Spleen (tissue), 11 donors: ENCODE measurements around the gene DNAJB1. TPM values are rescaled to one million over a fixed set of nuclear protein-coding genes. Genes with fewer than 3 reads are reported as not detected.

ENCODE experiments used
- DNase-seq: peaks from one replicate; pipeline ENCODE4 v3.0.0-alpha.2; 2020
- H3K27ac ChIP-seq, 8 donors: fragments of 200-600 bp; sonication (generic) in 7 of 8; 1 replicate in 4 of 8; 2 replicates in 4 of 8; pipeline versions ENCODE4 v1.5.0 to v1.8.0; 2016 to 2021; ENCODE audit warnings: inconsistent platforms in 4 of 8, mild to moderate bottlenecking in 4 of 8, moderate library complexity in 1 of 8
- H3K27me3 ChIP-seq, 7 donors: fragments of 200-600 bp; sonication (generic) in 6 of 7; replicated peaks in 1 of 7; 1 replicate in 4 of 7; 2 replicates in 3 of 7; pipeline versions ENCODE4 v1.5.0 to v1.8.0; 2016 to 2021; ENCODE audit warnings: inconsistent platforms in 3 of 7, mild to moderate bottlenecking in 1 of 7
- H3K36me3 ChIP-seq, 6 donors: fragments of 200-600 bp; sonication (generic) in 5 of 6; 1 replicate in 4 of 6; 2 replicates in 2 of 6; pipeline versions ENCODE4 v1.5.0 to v1.8.0; 2016 to 2021; ENCODE audit warnings: inconsistent platforms in 2 of 6
- H3K4me1 ChIP-seq, 6 donors: fragments of 200-600 bp; sonication (generic) in 5 of 6; 1 replicate in 3 of 6; 2 replicates in 3 of 6; pipeline versions ENCODE4 v1.5.0 to v1.8.0; 2016 to 2021; ENCODE audit warnings: inconsistent platforms in 3 of 6
- H3K4me3 ChIP-seq, 8 donors: fragments of 200-600 bp; sonication (generic) in 7 of 8; 1 replicate in 4 of 8; 2 replicates in 4 of 8; pipeline versions ENCODE4 v1.5.0 to v1.8.0; 2016 to 2021; ENCODE audit warnings: inconsistent platforms in 4 of 8, mild to moderate bottlenecking in 4 of 8, moderate library complexity in 2 of 8
- H3K9me3 ChIP-seq, 8 donors: fragments of 200-600 bp; sonication (generic) in 7 of 8; 1 replicate in 4 of 8; 2 replicates in 4 of 8; pipeline versions ENCODE4 v1.5.0 to v1.8.0; 2016 to 2021; ENCODE audit warnings: inconsistent platforms in 4 of 8
- POLR2A ChIP-seq, 3 donors: fragments of 450-650 bp; IDR thresholded peaks; one replicate each; pipeline ENCODE4 v1.5.1; 2017; ENCODE audit warnings: antibody characterized with exemption in 3 of 3, mild to moderate bottlenecking in 1 of 3
- POLR2AphosphoS5 ChIP-seq, 3 donors: sonication (generic); formaldehyde crosslinking; IDR thresholded peaks; one replicate each; pipeline ENCODE4 v1.5.1; 2017; ENCODE audit warnings: antibody characterized with exemption in 3 of 3
- WGBS, 5 donors: extraction: QIAGEN DNeasy Blood & Tissue Kit in 3 of 5; methylation state at CpG; one replicate each; pipeline versions ENCODE4 v1.1.5 to v1.1.7; 2013 to 2018; 5-methylcytosine and 5-hydroxymethylcytosine counted together
- intact Hi-C: fragments of 100-400 bp; cut with DNase I; formaldehyde crosslinking; loops from one replicate; pipeline ENCODE4 v1.15.0; 2023; ENCODE audit warnings: low total_unique reads
- polyA plus RNA-seq, 3 donors: library from polyadenylated mRNA; stranded (reverse); fragments of 200-250 nt; gene quantifications; one replicate each; pipeline ENCODE4 v1.2.1, GENCODE V29; 2013
- total RNA-seq, 7 donors: library from RNA; depleted of rRNA in 3 of 7; stranded (reverse); fragments of >200 nt in 3 of 7; fragmentation: NEBNext Ultra II Directional in 4 of 7; extraction: Animal tissue kit (Norgen Biotek cat#: 25700) in 4 of 7; gene quantifications; one replicate each; pipeline versions ENCODE4 v1.1.0 to v1.2.1, GENCODE V29; 2016 to 2021
- TF ChIP-seq, protein P1 (sequence below), 11 experiments: fragments of 200-600 bp in 7 of 11; fragments of 450-650 bp in 4 of 11; sonication (generic) in 4 of 11; IDR thresholded peaks in 8 of 11; conservative IDR thresholded peaks in 3 of 11; 1 replicate in 7 of 11; 2 replicates in 4 of 11; pipeline versions ENCODE4 v1.4.0 to v1.8.0; 2016 to 2021; ENCODE audit warnings: antibody characterized with exemption in 11 of 11, inconsistent platforms in 4 of 11, mild to moderate bottlenecking in 1 of 11
- donor health status: healthy with polysubstance abuse.
- donor health status: DM: no; HTN: no; CAD: no; lungs with moderate emphysema.
- donor health status: DM: no; HTN: no; CAD: no.
- donor health status: Bipolar disorder and iron deficiency.
- donor health status: healthy.
- donor health status: DM: no; HTN: no; CAD: no.
- donor health status: DM: yes; HTN: yes; CAD: no.

DNAJB1 gene
- total and polyA plus RNA-seq, 10 donors: 12.6 to 157 (median 39.3) TPM

DNA sequence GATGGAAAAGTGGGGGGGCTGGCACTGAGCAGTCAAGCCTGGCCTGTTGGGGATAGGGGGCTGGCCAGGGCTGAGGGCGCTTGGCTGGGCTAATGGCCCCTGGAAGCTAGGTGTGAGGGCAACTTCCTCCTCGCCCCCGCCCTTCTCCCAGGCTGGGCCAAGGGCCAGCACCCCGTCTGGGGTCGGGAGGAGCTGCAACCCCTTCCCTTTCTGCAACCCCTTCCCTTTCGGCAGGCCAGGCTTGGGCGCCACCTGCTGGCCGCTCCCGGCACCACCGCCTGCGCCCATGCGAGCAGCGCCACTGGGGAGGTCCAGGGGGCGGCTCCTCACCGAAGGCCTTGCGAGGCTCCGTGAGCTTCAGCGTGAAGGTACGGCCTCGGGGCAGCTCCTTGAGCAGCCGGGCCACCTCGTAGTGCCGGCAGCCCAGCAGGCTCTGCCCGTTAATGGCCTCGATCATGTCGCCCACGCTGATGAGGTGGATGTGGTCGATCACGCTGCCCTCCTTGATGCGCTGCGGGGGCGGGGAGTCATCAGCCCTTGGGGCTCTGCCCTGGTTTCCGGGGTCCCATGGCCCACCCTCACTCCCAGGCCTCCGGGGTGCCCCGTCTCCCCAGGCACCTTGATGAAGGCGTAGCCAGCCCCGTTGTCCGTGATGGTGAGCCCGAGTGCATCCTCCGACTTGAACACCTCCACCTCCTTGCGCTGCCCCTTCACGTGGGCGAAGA, 38.1 kb downstream of the DNAJB1 start:
- H3K27ac ChIP-seq: peak overlapping the region in 6 of 8 donors; percentile 13 to 75 (median 44)
- intact Hi-C loops: no loop called here
- DNase-seq: peak; percentile 92

DNA sequence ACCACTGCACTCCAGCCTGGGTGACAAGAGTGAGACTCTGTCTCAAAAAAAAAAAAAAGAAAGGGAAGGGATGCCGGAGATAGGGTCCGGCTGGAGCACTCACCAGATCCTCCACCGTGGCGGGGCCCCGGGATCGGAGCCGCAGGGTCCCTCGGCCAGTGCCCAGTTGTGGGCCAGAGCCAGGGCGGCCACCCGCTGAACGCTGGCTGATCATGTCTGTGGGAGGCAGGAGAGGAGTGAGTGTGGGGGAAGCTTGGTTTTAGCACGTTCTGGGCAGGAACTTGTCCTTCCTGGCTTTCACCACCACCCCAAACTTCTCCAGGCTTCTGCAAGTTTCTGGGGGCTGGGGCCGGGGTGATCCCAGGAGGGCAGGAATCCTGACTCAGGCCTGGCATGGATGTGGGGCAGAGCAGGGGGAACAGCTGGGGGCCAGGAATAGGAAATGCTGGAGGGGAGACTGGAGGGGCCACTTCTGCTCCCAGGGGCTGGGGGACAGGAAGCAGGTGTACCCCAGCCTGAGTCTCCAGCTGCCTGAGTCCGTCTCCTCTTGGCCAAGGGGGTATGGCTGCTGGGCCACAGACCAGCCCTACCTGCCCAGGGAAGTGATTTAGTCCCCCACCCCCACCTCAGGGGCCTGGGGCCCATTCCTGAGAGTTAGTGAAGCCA, 38.8 kb downstream of the DNAJB1 start:
- 60 to 84% (median 69%) methylated on average over 14 of the region's 14 CpGs for WGBS, 5 donors
- peak in 1 of 3 donors; percentile 13 for TF ChIP-seq POLR2AphosphoS5 (IDR thresholded peaks at IDR 0.05)
- TF ChIP-seq, protein P1, sequence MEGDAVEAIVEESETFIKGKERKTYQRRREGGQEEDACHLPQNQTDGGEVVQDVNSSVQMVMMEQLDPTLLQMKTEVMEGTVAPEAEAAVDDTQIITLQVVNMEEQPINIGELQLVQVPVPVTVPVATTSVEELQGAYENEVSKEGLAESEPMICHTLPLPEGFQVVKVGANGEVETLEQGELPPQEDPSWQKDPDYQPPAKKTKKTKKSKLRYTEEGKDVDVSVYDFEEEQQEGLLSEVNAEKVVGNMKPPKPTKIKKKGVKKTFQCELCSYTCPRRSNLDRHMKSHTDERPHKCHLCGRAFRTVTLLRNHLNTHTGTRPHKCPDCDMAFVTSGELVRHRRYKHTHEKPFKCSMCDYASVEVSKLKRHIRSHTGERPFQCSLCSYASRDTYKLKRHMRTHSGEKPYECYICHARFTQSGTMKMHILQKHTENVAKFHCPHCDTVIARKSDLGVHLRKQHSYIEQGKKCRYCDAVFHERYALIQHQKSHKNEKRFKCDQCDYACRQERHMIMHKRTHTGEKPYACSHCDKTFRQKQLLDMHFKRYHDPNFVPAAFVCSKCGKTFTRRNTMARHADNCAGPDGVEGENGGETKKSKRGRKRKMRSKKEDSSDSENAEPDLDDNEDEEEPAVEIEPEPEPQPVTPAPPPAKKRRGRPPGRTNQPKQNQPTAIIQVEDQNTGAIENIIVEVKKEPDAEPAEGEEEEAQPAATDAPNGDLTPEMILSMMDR (IDR thresholded peaks at IDR 0.05 in 8 of 11, conservative IDR thresholded peaks at IDR 0.05 in 3 of 11): no peak
- Histone ChIP-seq H3K27me3 (peaks cover 0 to 24% (median 13%) of the 10 kb centered on the region in 7 donors), H3K36me3 (peaks cover 0 to 57% (median 25%) of the 10 kb centered on the region in 6 donors), H3K27ac (peak overlapping the region in 6 of 8 donors; percentile 13 to 75 (median 44)), H3K9me3 (no peaks in the 10 kb centered on the region), H3K4me1 (peaks cover 10 to 65% (median 35%) of the 10 kb centered on the region in 6 donors), H3K4me3 (peak overlapping the region in 1 of 8 donors; percentile 32)
- intact Hi-C loops: no loop called here
- DNase-seq: no peak

More for the DNA sequence above, 38.1 kb downstream of the DNAJB1 start:
- H3K4me3 ChIP-seq: peak overlapping the region in 2 of 8 donors; percentile 0 to 32
- no peaks in the 10 kb centered on the region for H3K9me3 ChIP-seq
- peaks cover 0 to 18% (median 6%) of the 10 kb centered on the region in 7 donors for H3K27me3 ChIP-seq
- TF ChIP-seq POLR2A (IDR thresholded peaks at IDR 0.05) (no peak), POLR2AphosphoS5 (IDR thresholded peaks at IDR 0.05) (peak; percentile 43 to 83 (median 67))
- TF ChIP-seq, protein P1 (IDR thresholded peaks at IDR 0.05 in 8 of 11, conservative IDR thresholded peaks at IDR 0.05 in 3 of 11): peak; percentile 83 to 98 (median 93)
- WGBS, 5 donors: 40 to 71% (median 46%) methylated on average over 12 to 43 of the region's 43 CpGs
- H3K36me3 ChIP-seq: peaks cover 0 to 64% (median 25%) of the 10 kb centered on the region in 6 donors
- H3K4me1 ChIP-seq: peaks cover 5 to 58% (median 29%) of the 10 kb centered on the region in 6 donors

DNA sequence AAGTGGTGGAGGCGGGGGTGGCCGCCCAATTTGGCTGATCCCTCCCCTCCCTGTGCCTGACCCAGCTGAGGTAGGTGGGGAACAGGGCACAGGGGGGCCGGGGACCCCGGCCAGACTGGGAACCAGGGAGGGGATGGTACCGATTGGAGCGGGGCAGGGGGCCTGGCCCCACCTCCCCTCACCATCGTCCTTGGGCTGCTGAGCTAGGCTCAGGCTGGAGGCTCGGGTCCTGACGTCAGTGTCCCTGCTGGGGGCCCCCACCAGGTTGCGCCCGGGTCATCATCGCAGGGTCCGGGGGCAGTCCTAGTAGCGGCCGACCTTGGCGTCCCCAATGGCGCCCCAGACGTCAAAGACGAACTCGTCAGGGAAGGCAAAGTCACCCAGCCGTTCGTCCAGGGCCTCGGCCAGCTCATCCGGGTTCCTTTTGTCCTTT, 40.1 kb downstream of the DNAJB1 start:
- no peak for DNase-seq
- H3K9me3 ChIP-seq: no peaks in the 10 kb centered on the region
- TF ChIP-seq, protein P1 (IDR thresholded peaks at IDR 0.05 in 8 of 11, conservative IDR thresholded peaks at IDR 0.05 in 3 of 11): no peak
- no peak for TF ChIP-seq POLR2A (IDR thresholded peaks at IDR 0.05)
- TF ChIP-seq POLR2AphosphoS5 (IDR thresholded peaks at IDR 0.05): peak in 2 of 3 donors; percentile 34 to 36
- peaks cover 15 to 78% (median 48%) of the 10 kb centered on the region in 6 donors for H3K4me1 ChIP-seq
- intact Hi-C loops: no loop called here
- peaks cover 0 to 38% (median 26%) of the 10 kb centered on the region in 7 donors for H3K27me3 ChIP-seq
- no peak overlapping the region for H3K4me3 ChIP-seq
- 55 to 90% (median 83%) methylated on average over 7 to 24 of the region's 24 CpGs for WGBS, 5 donors
- H3K27ac ChIP-seq: peak overlapping the region in 7 of 8 donors; percentile 3 to 75 (median 68)
- H3K36me3 ChIP-seq: peaks cover 0 to 53% (median 25%) of the 10 kb centered on the region in 6 donors
